GM12878 (cell line): ENCODE results near the gene DNAJC25. TPM values are rescaled to one million over a fixed set of nuclear protein-coding genes. Genes with fewer than 3 reads are reported as not detected.

Experiments
- ATAC-seq: fragments of 200-7000 bp; cut with Tn5 transposase; 3 replicates; pipeline ENCODE4 v1.9.1; 2020; ENCODE audit warnings: mild to moderate bottlenecking, moderate library complexity
- BruUV-seq: library from RNA; stranded (reverse); fragments of 400-500 nt; replicated peaks from 2 replicates; lab custom pipeline; 2021; lab: Mats Ljungman, UMichigan
- CTCF ChIA-PET: fragments of 300-600 bp; sonication (Branson Sonifier 250); formaldehyde crosslinking; extraction: SDS; loops from one replicate; lab custom pipeline; 2021; ENCODE audit warnings: inconsistent platforms; lab: Yijun Ruan, JAX
- POLR2A ChIA-PET: fragments of 350-600 bp; formaldehyde crosslinking; extraction: SDS; loops from one replicate; lab custom pipeline; 2021; ENCODE audit warnings: inconsistent platforms; lab: Charles Lee
- RAD21 ChIA-PET: fragments of 300-600 bp; sonication (Branson Sonifier 250); formaldehyde crosslinking; loops from one replicate; lab custom pipeline; 2023; ENCODE audit warnings: antibody characterized with exemption; ENCODE audit not compliant: unreplicated experiment; lab: Charles Lee
- SMC1A ChIA-PET: fragments of 300-600 bp; sonication (Branson Sonifier 250); formaldehyde crosslinking; loops from one replicate; lab custom pipeline; 2023; ENCODE audit not compliant: unreplicated experiment, uncharacterized antibody; lab: Charles Lee
- DNase-seq: peaks from one replicate; pipeline ENCODE4 v3.0.0-alpha.2; 2011; ENCODE audit warnings: low read depth, low spot score
- FAIRE-seq: peaks from 3 replicates; lab custom pipeline; 2011; peaks lifted over from hg19 to GRCh38; lab: Jason Lieb, UNC
- H2AFZ ChIP-seq: 2 replicates; pipeline ENCODE4 v1.6.0; 2011; ENCODE audit warnings: low read depth, low read length, control low read depth; ENCODE audit not compliant: control insufficient read depth
- H3K27ac ChIP-seq: 2 replicates; pipeline ENCODE4 v1.5.1; 2011; ENCODE audit warnings: control low read depth; ENCODE audit not compliant: control insufficient read depth, insufficient read depth
- H3K27me3 ChIP-seq, 2 experiments: replicated peaks in 1 of 2; 2 replicates each; pipeline versions ENCODE4 v1.6.0 to v1.6.1; 2011; ENCODE audit warnings: low read length in 1 of 2; ENCODE audit not compliant: control insufficient read depth in 2 of 2, insufficient read depth in 2 of 2
- H3K36me3 ChIP-seq, 2 experiments: 2 replicates each; pipeline ENCODE4 v1.5.1; 2011; ENCODE audit warnings: low read length in 1 of 2; ENCODE audit not compliant: control insufficient read depth in 2 of 2, insufficient read depth in 2 of 2
- H3K4me1 ChIP-seq: 2 replicates; pipeline ENCODE4 v1.6.1; 2011; ENCODE audit warnings: mild to moderate bottlenecking, low read length, moderate library complexity, mixed read lengths; ENCODE audit not compliant: control insufficient read depth, insufficient read depth
- H3K4me2 ChIP-seq: 2 replicates; pipeline ENCODE4 v1.6.0; 2011; ENCODE audit warnings: control low read depth; ENCODE audit not compliant: control insufficient read depth, insufficient read depth
- H3K4me3 ChIP-seq: fragments of 200-600 bp; sonication (generic); 2 replicates; pipeline ENCODE4 v1.5.1; 2016
- H3K79me2 ChIP-seq: 2 replicates; pipeline ENCODE4 v1.6.0; 2011; ENCODE audit warnings: low read length; ENCODE audit not compliant: control insufficient read depth, insufficient read depth
- H3K9ac ChIP-seq: 2 replicates; pipeline ENCODE4 v1.8.0; 2011; ENCODE audit warnings: low read length, control low read depth, mixed read lengths; ENCODE audit not compliant: control insufficient read depth, insufficient read depth
- H3K9me3 ChIP-seq: replicated peaks from 3 replicates; pipeline ENCODE4 v1.5.1; 2011; ENCODE audit warnings: mild to moderate bottlenecking, low read length; ENCODE audit not compliant: control insufficient read depth, insufficient read depth
- H4K20me1 ChIP-seq: 2 replicates; pipeline ENCODE4 v1.6.0; 2011; ENCODE audit not compliant: control insufficient read depth, insufficient read depth
- CHD1 ChIP-seq: IDR thresholded peaks from 2 replicates; pipeline ENCODE4 v1.6.1; 2012; ENCODE audit warnings: low read depth, low read length, improper control_type of control experiment
- ETV6 ChIP-seq, 2 experiments: fragments of 450-650 bp in 1 of 2; IDR thresholded peaks in 1 of 2; conservative IDR thresholded peaks in 1 of 2; 2 replicates each; pipeline ENCODE4 v1.6.1; 2014; ENCODE audit warnings: antibody characterized with exemption in 1 of 2, borderline replicate concordance in 1 of 2, low read depth in 1 of 2, mild to moderate bottlenecking in 1 of 2, moderate library complexity in 1 of 2
- EZH2 ChIP-seq: IDR thresholded peaks from 2 replicates; pipeline ENCODE4 v1.6.1; 2012; ENCODE audit warnings: low read depth, mild to moderate bottlenecking, control low read depth, inconsistent platforms, low read length, borderline replicate concordance; ENCODE audit not compliant: control insufficient read depth
- FOXK2 ChIP-seq: fragments of 450-650 bp; IDR thresholded peaks from 2 replicates; pipeline ENCODE4 v1.6.1; 2017; ENCODE audit warnings: mild to moderate bottlenecking, moderate library complexity
- HDAC2 ChIP-seq: fragments of 200-600 bp; sonication (generic); IDR thresholded peaks from 2 replicates; pipeline ENCODE4 v1.6.1; 2017
- HDAC6 ChIP-seq: fragments of 200-600 bp; sonication (generic); IDR thresholded peaks from one replicate; pipeline ENCODE4 v1.8.0; 2017; ENCODE audit warnings: antibody characterized with exemption; ENCODE audit not compliant: unreplicated experiment
- SP1 ChIP-seq: IDR thresholded peaks from one replicate; pipeline ENCODE4 v1.6.1; 2011; ENCODE audit warnings: low read depth, low read length
- WGBS: methylation state at CpG from one replicate; pipeline ENCODE4 v1.1.6; 2016; ENCODE audit warnings: low lambda C conversion rate; ENCODE audit not compliant: insufficient replicate concordance, insufficient coverage; ENCODE audit errors: missing lambda C conversion rate; 5-methylcytosine and 5-hydroxymethylcytosine counted together
- in situ Hi-C: fragments of 300-500 bp; cut with MboI; formaldehyde crosslinking; loops from 9 replicates; pipeline ENCODE4 v1.14.3; 2018; ENCODE audit warnings: mixed read lengths
- intact Hi-C: fragments of 100-400 bp; cut with micrococcal nuclease; formaldehyde crosslinking; loops from one replicate; pipeline ENCODE4 v1.14.2; 2022; ENCODE audit not compliant: unreplicated experiment
- polyA plus RNA-seq, 11 experiments: library from polyadenylated mRNA; depleted of rRNA in 4 of 11; unstranded in 6 of 11; stranded (reverse) in 5 of 11; fragments of >200 nt; fragmentation: Nextera tagmentation in 4 of 11; fragmentation: Illumina TruSeq in 1 of 11; extraction: Ambion mirVana in 4 of 11; extraction: Trizol in 1 of 11; gene quantifications; 1 replicate in 1 of 11; 2 replicates in 10 of 11; pipeline versions ENCODE4 v1.2.1 to v1.2.3, GENCODE V29; 2011 to 2016; ENCODE audit warnings: inconsistent platforms in 2 of 11, missing spikeins in 2 of 11, low read depth in 1 of 11
- total RNA-seq, 4 experiments: library from RNA; depleted of rRNA in 3 of 4; stranded (reverse); fragments of >200 nt in 3 of 4; fragmentation: Illumina TruSeq in 1 of 4; extraction: Trizol in 1 of 4; gene quantifications; 2 replicates each; pipeline versions ENCODE4 v1.2.1 to v1.2.3, GENCODE V29; 2013 to 2021
- TF ChIP-seq, protein P1 (sequence below): IDR thresholded peaks from 2 replicates; pipeline ENCODE4 v1.6.1; 2012; ENCODE audit warnings: low read depth, low read length, improper control_type of control experiment
- TF ChIP-seq, protein P2 (sequence below): fragments of 450-650 bp; IDR thresholded peaks from 2 replicates; pipeline ENCODE4 v1.6.1; 2016; ENCODE audit warnings: mild to moderate bottlenecking

The DNAJC25 gene
- total and polyA plus RNA-seq, 10 of the 15 experiments (the other 5 are each of a cell fraction or from before 2014, with no cell fraction given), result 2.4 to 6.4 (median 4.0) TPM

DNA sequence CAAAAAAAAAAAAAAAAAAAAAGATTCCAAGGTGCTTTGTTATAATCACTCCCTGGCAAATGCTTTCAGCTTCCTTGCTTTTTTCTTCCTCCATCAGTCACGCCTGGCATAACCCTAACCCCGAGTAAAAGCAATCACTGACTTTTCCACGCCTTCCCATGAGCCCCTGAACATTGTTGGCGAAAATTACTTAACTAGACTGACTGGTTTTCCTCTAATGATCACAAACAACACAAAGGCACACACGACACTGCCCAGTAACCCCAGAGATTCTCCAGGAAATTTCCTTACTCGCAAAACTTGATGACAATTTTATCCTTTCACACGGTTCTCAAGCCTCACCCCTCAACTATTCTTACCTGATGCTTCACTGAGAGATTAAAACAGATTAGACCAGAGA, 20.3 kb upstream of the DNAJC25 start:
- H3K9ac ChIP-seq, result no peak overlapping the region
- no peak for FAIRE-seq
- in situ Hi-C loops, result no loop called here
- intact Hi-C loops, result no loop called here
- ChIA-PET POLR2A (no interaction called here), CTCF (interaction anchor here (1.7 kb wide), 1 partner anchor 10 kb away, joined by 6 read pairs; no protein-coding TSS in a partner anchor), SMC1A (no interaction called here)
- no peak overlapping the region for H2AFZ ChIP-seq
- no peaks in the 10 kb centered on the region for H3K79me2 ChIP-seq
- H3K4me1 ChIP-seq, result no peaks in the 10 kb centered on the region
- no peak overlapping the region for H3K4me3 ChIP-seq
- no peak for DNase-seq
- no TSS peak for BruUV-seq
- WGBS, result 53% methylated on average over 7 of the region's 7 CpGs
- no peaks in the 10 kb centered on the region for H3K36me3 ChIP-seq
- H3K4me2 ChIP-seq, result no peak overlapping the region
- H3K9me3 ChIP-seq, result no peaks in the 10 kb centered on the region
- TF ChIP-seq CHD1 (no peak), HDAC2 (no peak), ETV6 (conservative IDR thresholded peaks at IDR 0.05 in 1 of 2, IDR thresholded peaks at IDR 0.05 in 1 of 2; ENCODE audit: borderline replicate concordance in 1 of 2, low read depth in 1 of 2) (no peak), FOXK2 (no peak), SP1 (no peak), EZH2 (no peak), HDAC6 (no peak)
- TF ChIP-seq, protein P1, sequence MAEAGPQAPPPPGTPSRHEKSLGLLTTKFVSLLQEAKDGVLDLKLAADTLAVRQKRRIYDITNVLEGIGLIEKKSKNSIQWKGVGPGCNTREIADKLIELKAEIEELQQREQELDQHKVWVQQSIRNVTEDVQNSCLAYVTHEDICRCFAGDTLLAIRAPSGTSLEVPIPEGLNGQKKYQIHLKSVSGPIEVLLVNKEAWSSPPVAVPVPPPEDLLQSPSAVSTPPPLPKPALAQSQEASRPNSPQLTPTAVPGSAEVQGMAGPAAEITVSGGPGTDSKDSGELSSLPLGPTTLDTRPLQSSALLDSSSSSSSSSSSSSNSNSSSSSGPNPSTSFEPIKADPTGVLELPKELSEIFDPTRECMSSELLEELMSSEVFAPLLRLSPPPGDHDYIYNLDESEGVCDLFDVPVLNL, result no peak
- TF ChIP-seq, protein P2, sequence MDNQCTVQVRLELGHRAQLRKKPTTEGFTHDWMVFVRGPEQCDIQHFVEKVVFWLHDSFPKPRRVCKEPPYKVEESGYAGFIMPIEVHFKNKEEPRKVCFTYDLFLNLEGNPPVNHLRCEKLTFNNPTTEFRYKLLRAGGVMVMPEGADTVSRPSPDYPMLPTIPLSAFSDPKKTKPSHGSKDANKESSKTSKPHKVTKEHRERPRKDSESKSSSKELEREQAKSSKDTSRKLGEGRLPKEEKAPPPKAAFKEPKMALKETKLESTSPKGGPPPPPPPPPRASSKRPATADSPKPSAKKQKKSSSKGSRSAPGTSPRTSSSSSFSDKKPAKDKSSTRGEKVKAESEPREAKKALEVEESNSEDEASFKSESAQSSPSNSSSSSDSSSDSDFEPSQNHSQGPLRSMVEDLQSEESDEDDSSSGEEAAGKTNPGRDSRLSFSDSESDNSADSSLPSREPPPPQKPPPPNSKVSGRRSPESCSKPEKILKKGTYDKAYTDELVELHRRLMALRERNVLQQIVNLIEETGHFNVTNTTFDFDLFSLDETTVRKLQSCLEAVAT, result no peak
- TF ChIP-seq, all 136 proteins: peak for 0
- RAD21 ChIA-PET, result interaction anchor here (1.1 kb wide), 1 partner anchor 14 kb away, joined by 4 read pairs; no protein-coding TSS in a partner anchor
- H3K27ac ChIP-seq, result no peak overlapping the region
- H3K27me3 ChIP-seq, result no peaks in the 10 kb centered on the region; a peak in 1 of 4 replicates
- no peaks in the 10 kb centered on the region for H4K20me1 ChIP-seq
- ATAC-seq, result no peak
